HS-5 (cell line): ENCODE data around the gene ASTN2.
A peak's percentile ranks its signal among the peaks of the same experiment; 100 is the strongest.

Source experiments
- DNase-seq: peaks from one replicate; pipeline ENCODE4 v3.0.0-alpha.2; 2012; ENCODE audit warnings: low read depth

Gene ASTN2

DNA sequence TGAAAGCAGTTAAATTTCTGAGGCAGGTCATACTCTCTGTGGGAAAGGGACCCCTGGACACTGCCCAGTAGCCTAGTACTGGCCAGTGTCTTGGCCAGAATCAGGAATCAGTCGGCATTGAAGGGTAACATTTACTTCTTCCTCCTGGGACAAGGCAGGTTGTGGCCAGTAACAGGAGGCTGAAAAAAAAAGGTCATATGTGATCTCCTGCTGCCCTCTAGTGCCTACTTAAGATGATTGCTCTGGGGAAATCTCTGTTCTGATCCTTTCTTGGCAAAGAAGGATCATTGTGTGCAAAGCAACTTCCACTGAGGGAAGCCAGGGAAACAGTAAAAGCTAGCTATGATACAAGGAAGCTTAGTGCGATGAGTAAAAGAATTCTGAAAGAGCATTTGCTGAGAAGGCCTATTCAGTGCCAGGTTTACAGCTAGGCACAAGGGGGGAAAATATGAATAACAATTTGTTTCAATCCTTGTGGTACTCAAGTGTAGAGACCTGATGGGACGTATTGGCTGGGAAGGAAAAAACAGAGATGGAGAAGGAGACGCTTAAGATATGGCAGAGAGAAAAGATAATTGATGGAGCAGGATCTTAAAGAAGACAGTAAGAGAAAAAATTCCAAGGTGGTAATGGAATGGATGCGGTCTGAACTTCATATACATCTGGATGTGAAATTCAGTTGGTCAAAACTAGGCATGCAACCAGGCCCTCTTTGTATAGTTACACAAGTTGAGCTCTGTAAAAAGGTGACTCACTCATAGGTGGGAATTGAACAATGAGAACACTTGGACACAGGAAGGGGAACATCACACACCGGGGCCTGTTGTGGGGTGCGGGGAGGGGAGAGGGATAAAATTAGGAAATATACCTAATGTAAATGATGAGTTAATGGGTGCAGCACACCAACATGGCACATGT, 753.6 kb downstream of the ASTN2 start:
- DNase-seq: peak; percentile 37

- no peak for DNase-seq
These were observed 756.6 kb downstream of the ASTN2 start for GRCh38 chr9:116658265-116658664.

- no peak for DNase-seq
These were observed 757.9 kb downstream of the ASTN2 start for GRCh38 chr9:116656977-116657376.

DNA sequence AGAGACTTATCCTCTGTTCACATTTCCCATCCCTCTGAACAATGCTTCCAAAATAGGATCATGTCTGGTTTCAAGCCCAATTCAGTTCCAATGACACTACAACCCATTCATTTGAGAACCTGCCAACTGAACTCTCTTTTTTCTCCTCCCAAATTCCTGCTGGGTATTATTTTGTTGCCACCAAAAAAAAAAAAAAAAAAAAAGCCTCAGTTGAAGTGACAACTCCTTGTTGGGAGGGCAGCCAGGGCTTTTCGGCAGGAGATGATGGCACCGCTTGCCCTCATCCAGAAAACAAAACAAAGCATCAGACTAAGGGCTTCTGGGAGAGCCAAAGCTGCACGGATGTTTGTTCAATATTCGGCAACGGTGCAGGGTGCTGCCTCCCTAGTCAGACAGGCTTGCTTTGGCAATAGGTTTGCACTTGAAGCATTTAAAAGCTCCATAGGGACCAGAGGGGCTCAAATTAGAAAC, 758.3 kb downstream of the ASTN2 start:
- DNase-seq: no peak

DNA sequence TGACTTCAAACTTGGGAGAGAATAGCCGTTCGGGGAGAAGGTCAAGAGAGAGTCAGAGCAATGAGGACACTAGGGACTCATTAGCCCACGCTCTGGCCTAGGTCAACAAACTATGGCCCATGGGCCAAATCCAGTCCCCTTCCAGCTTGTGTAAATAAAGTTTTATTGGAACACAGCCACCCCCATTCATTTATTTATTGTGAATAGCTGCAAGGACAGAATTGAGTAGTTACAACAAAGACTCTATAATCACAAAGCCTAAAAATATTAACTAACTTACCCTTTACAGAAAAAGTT, 760.9 kb downstream of the ASTN2 start:
- DNase-seq: no peak

DNA sequence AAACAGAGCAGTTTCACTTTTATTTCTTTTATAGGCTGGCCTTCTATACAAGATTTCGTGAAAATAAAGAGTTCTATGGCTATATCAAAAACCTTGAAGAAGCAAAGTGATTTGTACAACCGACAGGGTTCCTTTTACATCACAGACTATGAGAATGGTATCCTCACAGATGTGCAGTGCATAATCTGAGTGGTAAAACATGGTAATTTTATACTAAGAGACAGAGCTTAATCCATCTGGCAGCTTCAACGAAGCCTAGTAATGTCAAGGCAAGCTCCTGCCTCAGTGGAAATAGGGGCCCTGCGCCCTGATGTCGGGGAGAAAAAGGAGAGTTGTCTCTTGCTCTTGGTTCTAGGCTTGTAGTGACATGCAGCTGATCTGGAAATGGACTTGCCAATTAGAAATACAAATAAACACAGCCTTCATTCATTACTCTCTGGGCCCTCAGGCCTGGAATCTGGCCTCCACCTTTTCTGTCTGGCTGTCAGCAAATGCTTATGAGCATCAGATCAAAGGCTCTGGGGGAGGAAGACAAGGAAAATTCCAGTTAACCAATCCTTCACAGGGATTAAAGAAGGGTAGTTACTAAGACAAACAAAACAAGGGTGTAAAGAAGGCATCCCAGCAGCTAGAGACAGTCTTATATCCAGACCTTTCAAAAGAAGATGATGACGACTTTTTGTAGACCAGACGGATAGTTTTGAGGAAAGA, 761.4 kb downstream of the ASTN2 start:
- no peak for DNase-seq

DNA sequence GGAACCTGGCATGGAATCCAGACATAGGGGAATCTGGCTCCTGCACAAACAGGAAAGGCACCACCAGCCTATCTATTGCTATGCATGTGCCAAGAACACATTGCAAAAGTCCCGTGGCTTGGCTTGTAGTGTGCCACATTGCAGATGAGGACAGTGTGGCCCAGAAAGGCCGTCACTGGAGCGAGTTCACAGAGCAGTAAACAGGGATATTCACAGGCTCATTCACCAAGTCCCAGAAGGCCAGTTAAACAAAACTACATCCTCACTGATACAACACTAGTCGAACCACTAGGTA, 767.4 kb downstream of the ASTN2 start:
- no peak for DNase-seq

DNA sequence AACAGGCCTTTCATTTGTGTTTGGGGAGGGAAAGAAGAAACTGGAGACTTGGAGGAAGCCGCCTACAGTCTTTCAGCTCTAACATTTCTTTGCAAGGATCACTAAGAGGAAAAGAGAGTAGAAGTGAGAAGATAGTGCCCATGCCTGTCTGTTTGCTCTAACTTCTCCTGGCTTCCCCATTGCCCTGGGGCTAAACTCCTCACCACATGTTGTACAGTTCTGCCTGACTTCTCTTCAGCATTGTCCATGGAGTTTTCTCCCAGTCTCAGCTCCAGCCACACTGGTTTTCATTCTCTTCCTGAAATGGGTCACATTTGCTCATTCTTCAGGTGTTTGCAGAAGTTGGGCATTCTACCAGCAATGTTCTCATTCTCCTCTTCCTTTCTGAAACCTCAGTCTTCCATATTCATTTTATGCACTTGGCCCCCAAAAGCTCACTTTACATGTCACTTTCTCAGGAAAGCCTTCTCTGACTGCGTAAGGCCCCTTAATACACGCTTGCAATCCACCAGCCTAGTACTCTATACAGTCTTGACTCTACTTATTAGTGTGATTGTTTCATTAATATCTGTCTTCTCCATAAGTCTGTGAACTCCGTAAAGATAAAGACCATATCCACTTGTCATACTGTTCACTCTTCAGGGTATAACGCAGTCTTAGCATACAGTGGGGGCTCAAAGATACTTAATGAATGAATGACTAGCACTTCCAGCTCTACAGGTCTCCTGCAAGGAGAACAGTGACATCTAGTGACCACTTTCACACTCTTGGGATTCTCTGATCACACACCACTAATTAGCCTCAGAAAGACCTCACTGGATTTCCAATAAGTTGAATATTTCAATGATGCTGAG, 768.0 kb downstream of the ASTN2 start:
- peak; percentile 14 for DNase-seq

DNA sequence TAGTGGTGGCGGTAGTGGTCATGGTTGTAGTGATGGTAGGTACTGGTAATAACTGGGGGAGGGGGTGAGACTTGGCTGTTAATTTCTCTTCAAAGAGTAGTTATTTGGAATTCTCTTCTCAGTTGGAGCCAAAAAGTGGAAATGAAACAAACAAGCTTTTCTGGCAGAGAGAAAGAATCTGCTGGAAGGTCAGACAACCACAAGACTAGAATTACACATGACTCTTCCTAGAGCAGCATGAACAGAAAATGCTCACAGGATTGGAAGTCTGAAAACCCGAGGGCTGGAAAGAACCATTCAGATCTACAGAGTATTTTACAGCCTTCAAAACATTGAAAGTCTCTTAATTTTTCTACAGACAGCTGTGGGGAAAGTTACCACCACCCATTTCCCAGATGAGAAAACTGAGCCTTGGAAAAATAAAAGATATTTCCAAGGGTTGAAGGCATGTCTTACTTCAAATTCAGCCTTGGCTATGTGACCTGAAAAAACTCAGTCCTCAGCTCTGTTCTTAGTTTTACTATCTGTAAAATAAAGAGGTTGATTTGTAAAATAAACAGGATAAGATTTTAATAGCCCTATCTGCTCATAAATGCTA, 770.7 kb downstream of the ASTN2 start:
- DNase-seq: no peak

DNA sequence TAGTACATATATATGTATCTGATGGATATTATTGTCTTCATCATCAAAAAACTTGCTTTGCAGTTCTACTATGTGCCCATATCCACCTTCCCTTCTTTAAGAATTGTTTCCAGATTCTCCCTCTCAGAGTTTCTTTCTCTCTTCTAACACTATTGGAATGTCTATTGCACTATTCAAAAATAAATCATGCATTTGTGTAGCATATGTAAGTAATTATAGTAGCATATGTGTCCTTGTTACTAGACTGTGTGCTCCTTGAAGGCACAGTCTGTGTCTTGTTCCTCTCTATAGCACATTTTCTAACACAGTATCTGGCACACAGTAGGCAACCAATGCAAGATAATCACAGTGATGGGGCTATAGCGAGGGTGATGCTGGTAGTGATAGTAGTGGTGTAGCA, 771.2 kb downstream of the ASTN2 start:
- no peak for DNase-seq

DNA sequence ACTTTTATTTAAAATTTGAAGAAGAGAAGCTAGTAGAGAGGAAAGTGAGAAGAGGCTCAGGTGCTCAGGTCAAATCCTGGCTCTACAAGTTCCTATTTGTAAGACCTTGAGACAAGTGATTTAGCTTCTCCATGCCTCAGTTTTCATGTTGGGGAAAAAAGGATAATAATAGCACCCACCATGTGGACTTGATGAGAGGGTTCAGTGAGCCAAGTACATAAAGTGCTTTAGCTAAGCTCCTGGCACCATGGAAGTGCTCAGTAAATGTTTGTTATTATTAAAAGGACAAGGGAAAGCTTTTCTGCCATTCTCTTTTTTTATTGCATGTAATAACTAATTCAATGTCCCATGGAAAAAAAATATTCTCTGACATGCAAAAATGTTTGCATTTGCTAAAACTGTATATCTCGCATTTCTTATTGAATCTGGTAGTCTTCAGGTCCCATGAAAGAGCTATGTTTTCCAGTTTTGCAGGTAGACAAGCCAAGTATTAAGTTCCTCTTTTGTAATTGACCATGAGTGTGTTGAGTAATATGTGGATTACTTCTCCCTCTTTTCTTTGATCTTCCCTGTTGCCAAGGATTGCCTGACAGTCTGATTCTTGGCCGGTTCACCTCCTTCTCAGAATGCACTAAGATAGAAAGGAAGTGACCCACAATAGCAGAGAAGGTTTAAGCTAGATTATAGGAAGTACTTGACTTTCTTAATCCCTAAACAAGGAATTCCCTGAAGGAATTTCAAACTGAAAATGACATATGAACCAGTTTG, 773.4 kb downstream of the ASTN2 start:
- DNase-seq: no peak

DNA sequence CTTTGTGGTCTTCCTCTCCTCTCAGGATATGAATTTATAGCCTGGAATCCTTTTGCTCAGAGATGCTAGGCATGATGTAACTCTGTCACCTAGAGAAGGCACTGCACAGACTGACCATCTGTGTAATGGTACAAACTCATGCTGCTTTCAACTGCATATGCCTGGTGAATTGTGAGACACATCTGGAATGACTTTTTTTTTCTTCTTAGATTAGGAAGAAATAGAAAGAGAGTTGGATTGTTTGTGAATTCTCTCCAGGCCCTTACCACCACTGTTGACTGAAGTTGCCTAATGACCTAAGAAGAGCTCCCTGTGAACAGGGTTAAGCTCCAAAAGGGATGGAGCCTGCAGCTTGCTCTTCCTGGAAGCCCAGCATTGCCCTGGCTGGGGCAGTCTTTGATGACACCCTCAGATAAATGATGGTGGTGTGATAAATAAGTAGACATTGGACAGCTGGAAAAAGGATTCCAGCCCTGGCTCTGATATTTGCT, 775.6 kb downstream of the ASTN2 start:
- DNase-seq: peak; percentile 61

GRCh38 chr9:116635908-116636307, 778.9 kb downstream of the ASTN2 start:
- no peak for DNase-seq

DNA sequence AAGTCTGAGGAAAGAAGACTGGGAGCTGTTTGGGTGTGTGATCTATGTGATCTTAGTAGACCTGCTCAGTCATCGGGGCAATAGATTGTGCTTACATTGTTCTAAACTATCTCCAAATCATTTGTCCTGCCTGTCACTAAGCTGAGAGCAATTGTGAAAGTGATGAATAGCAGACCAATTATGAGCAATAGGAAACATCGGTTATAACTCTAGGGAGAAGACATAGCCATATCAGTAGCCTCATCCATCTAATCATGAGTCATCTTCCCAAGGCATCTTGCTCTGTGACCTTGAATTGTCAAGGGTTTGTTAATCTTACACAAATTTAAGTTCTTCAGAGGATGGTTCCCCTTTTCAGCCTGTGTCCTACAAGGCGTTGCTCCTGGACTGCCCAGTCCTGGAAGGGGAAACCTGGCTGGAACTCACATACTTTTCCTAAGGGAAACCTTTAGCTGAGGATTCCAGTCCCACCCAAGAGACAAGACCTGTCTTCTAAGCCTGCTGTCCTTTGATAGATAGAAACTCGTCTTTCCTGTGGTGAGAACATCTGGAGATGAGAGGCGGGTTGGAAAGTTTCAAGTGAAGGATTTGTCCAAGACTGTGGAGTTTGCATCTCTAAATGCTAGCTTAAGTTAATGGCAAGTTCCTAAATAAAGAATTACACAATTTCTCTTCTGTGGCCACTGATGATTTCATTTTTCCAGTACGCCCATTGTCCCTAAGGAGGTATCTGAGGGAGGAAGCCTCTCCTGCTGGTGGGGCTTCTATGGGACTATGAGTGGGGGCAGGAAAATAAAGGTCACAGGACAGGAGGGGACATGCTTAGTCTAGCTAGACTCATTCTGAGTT, 781.6 kb downstream of the ASTN2 start:
- peak; percentile 51 for DNase-seq

DNA sequence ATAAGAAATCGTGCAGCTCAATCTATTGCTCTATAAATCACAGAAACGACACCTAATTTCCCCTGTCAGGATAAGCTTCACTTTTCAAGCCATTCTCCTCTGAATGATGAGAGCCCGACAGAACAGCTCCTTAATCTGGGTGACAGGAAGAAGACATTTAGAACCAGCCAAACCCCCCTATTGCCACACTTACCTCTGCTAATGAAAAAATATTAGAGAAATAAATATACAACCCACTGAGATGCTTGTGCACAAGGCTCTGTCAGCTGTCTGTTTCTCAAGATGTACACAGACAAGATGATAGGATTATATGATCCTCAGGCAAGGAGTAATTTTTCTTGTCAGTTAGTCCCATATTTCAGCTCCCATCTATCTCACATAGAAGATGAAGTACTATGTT, 785.2 kb downstream of the ASTN2 start:
- DNase-seq: no peak

- DNase-seq: no peak
These were observed 786.1 kb downstream of the ASTN2 start for GRCh38 chr9:116628716-116629115.

DNA sequence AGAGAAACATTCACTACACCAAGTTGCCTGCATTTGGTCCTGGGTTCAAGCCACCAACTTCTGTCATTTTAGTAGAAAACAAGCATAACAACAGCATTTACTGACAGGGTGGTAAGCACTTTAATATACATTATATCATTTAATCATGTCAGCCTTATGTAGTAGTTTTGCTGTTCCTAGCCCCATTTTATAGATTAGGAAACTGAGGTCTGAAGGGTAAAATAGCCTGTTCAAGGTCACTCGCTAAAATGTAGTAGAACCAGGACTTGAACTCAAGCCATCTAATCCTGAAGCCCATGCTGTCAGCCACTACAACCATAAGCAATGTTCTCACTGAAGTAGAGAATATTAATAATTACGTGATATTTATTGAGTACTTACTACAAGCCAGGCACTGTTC, 787.4 kb downstream of the ASTN2 start:
- DNase-seq: no peak

- DNase-seq: no peak
These were observed 788.1 kb downstream of the ASTN2 start for GRCh38 chr9:116626762-116627161.

DNA sequence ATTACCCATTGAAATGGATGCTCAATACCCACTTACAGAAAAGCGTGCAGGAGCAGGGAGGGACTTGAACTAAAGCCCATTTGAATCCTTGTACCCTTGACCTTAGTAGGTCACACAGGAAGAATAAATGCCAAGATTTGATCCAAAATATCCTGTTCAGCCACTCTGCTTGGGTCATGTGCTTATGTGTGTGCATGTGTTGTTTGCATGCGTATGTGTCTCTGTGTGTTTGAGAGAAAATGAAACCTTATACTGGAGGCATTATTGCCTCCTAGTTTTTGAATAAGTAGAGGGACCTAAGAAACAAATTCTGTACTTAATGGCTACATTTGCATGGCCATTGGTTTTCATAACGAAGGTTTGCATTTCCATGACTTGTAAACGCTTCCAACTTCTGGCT, 791.1 kb downstream of the ASTN2 start:
- no peak for DNase-seq

DNA sequence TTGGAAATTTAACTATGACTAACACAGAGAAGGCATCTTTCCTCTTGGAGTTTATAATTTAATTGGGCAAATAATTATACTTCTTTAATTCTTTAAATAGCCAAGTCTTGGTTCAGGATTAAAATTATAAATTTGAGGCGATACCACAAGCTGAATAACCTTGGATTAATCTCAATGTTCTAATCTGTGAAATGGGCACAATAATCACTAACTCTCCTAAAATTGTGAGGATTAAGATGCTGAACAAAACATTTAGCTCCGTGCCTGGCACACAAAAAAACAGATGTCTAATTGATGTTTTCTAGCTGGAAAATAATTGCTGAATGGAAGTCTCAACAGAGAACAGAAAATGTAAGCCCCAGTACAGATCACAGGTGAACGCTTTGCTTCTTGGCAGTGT, 797.5 kb downstream of the ASTN2 start:
- no peak for DNase-seq
